SK-N-SH (cell line): ENCODE results near the gene LACTBL1. TPM values are rescaled to one million over a fixed set of nuclear protein-coding genes. Genes with fewer than 3 reads are reported as not detected.
A peak's percentile ranks its signal among the peaks of the same experiment; 100 is the strongest.

Experiments used
- CTCF ChIA-PET: fragments of 300-600, 350-600 bp; formaldehyde crosslinking; extraction: SDS; loops from one replicate; lab custom pipeline; 2021; lab: Yijun Ruan, JAX
- POLR2A ChIA-PET: fragments of 350-600 bp; sonication (Branson Sonifier 250); formaldehyde crosslinking; extraction: SDS; loops from one replicate; lab custom pipeline; 2020; ENCODE audit warnings: antibody characterized with exemption, inconsistent platforms; lab: Yijun Ruan, JAX
- DNase-seq: peaks from one replicate; pipeline ENCODE4 v3.0.0; 2012
- H2AFZ ChIP-seq: fragments of 200-600 bp; sonication (generic); 2 replicates; pipeline ENCODE4 v1.8.1; 2016; ENCODE audit warnings: antibody characterized with exemption, mild to moderate bottlenecking, low read depth
- H3F3A ChIP-seq: fragments of 200-600 bp; sonication (generic); replicated peaks from 2 replicates; pipeline ENCODE3; 2016; ENCODE audit warnings: antibody characterized with exemption, mild to moderate bottlenecking; ENCODE audit not compliant: insufficient read depth
- H3K27ac ChIP-seq, 2 experiments: fragments of 200-500 bp in 1 of 2; fragments of 200-600 bp in 1 of 2; sonication (Bioruptor generic) in 1 of 2; sonication (generic), shearing (Covaris generic) in 1 of 2; 2 replicates each; pipeline versions ENCODE4 v1.5.1 to v1.6.1; 2014 to 2016; ENCODE audit warnings: low read depth in 2 of 2, inconsistent platforms in 1 of 2, low read length in 1 of 2, mild to moderate bottlenecking in 1 of 2, mixed read lengths in 1 of 2
- H3K27me3 ChIP-seq: fragments of 200-600 bp; sonication (generic), shearing (Covaris generic); 2 replicates; pipeline ENCODE4 v1.6.1; 2016; ENCODE audit warnings: mixed run types; ENCODE audit not compliant: insufficient read depth
- H3K36me3 ChIP-seq, 2 experiments: fragments of 200-500 bp in 1 of 2; fragments of 200-600 bp in 1 of 2; sonication (Bioruptor generic) in 1 of 2; sonication (generic) in 1 of 2; replicated peaks in 1 of 2; 2 replicates each; pipeline versions ENCODE3 to v1.5.1; 2014 to 2016; ENCODE audit warnings: low read length in 1 of 2, mild to moderate bottlenecking in 1 of 2; ENCODE audit not compliant: insufficient read depth in 2 of 2, control insufficient read depth in 1 of 2
- H3K4me1 ChIP-seq, 2 experiments: fragments of 200-500 bp in 1 of 2; fragments of 200-600 bp in 1 of 2; sonication (Bioruptor generic) in 1 of 2; sonication (generic), shearing (Covaris generic) in 1 of 2; 2 replicates each; pipeline versions ENCODE4 v1.5.1 to v1.6.1; 2014 to 2016; ENCODE audit warnings: low read depth in 1 of 2, low read length in 1 of 2, mixed run types in 1 of 2; ENCODE audit not compliant: insufficient read depth in 2 of 2, control insufficient read depth in 1 of 2
- H3K4me2 ChIP-seq: fragments of 200-600 bp; sonication (generic), shearing (Covaris generic); 2 replicates; pipeline ENCODE4 v1.6.1; 2017; ENCODE audit warnings: mixed run types
- H3K4me3 ChIP-seq, 2 experiments: fragments of 200-500 bp in 1 of 2; fragments of 200-600 bp in 1 of 2; sonication (Bioruptor generic) in 1 of 2; sonication (generic), shearing (Covaris generic) in 1 of 2; 2 replicates each; pipeline versions ENCODE4 v1.5.1 to v1.8.1; 2014 to 2016; ENCODE audit warnings: low read depth in 2 of 2, inconsistent platforms in 1 of 2, low read length in 1 of 2, mild to moderate bottlenecking in 1 of 2, mixed read lengths in 1 of 2, moderate library complexity in 1 of 2
- H3K79me2 ChIP-seq: fragments of 200-600 bp; sonication (generic); 2 replicates; pipeline ENCODE4 v1.8.1; 2017; ENCODE audit warnings: mild to moderate bottlenecking; ENCODE audit not compliant: insufficient read depth
- H3K9ac ChIP-seq: fragments of 200-600 bp; sonication (generic); 2 replicates; pipeline ENCODE4 v1.6.1; 2017; ENCODE audit warnings: mixed run types
- H3K9me2 ChIP-seq: fragments of 200-600 bp; sonication (generic); 2 replicates; pipeline ENCODE4 v1.6.1; 2017; ENCODE audit warnings: mixed run types
- H3K9me3 ChIP-seq: fragments of 200-600 bp; sonication (generic); 2 replicates; pipeline ENCODE4 v1.6.1; 2017; ENCODE audit warnings: mixed run types, mild to moderate bottlenecking, moderate library complexity
- H4K20me1 ChIP-seq: fragments of 200-600 bp; sonication (generic); 2 replicates; pipeline ENCODE4 v1.6.1; 2017; ENCODE audit warnings: mild to moderate bottlenecking, mixed run types; ENCODE audit not compliant: insufficient read depth
- CHD2 ChIP-seq: fragments of 150-350 bp; IDR thresholded peaks from 2 replicates; pipeline ENCODE4 v1.6.1; 2018; ENCODE audit warnings: low read length; ENCODE audit not compliant: partially characterized antibody
- FOSL2 ChIP-seq: IDR thresholded peaks from 2 replicates; pipeline ENCODE4 v1.4.0; 2012; ENCODE audit warnings: low read depth, mild to moderate bottlenecking, moderate library complexity, borderline replicate concordance
- GATA2 ChIP-seq: sonication (generic); formaldehyde crosslinking; IDR thresholded peaks from 2 replicates; pipeline ENCODE4 v1.5.0; 2020; ENCODE audit warnings: mild to moderate bottlenecking, missing genetic modification reagents
- MEF2A ChIP-seq: IDR thresholded peaks from 2 replicates; pipeline ENCODE4 v1.4.0; 2012; ENCODE audit warnings: low read depth, borderline replicate concordance
- MXI1 ChIP-seq: IDR thresholded peaks from 2 replicates; pipeline ENCODE4 v1.6.1; 2012; ENCODE audit warnings: mild to moderate bottlenecking, low read depth, low read length, improper control_type of control experiment
- NFIC ChIP-seq: IDR thresholded peaks from 2 replicates; pipeline ENCODE4 v1.4.0; 2012; ENCODE audit warnings: borderline replicate concordance
- PBX3 ChIP-seq: IDR thresholded peaks from 2 replicates; pipeline ENCODE4; 2012
- POLR2AphosphoS5 ChIP-seq: IDR thresholded peaks from 2 replicates; pipeline ENCODE4 v1.6.1; 2012; ENCODE audit warnings: low read depth, low read length
- RAD21 ChIP-seq: IDR thresholded peaks from 2 replicates; pipeline ENCODE4 v1.6.1; 2012; ENCODE audit warnings: mild to moderate bottlenecking, low read length
- RCOR1 ChIP-seq: fragments of 150-350 bp; IDR thresholded peaks from 2 replicates; pipeline ENCODE4 v1.6.1; 2017; ENCODE audit warnings: antibody characterized with exemption, low read length
- RXRA ChIP-seq: IDR thresholded peaks from 2 replicates; pipeline ENCODE4 v1.4.0; 2012; ENCODE audit warnings: low read depth, mild to moderate bottlenecking, borderline replicate concordance
- SIN3A ChIP-seq: IDR thresholded peaks from 2 replicates; pipeline ENCODE4 v1.6.1; 2012; ENCODE audit warnings: low read depth, mild to moderate bottlenecking, low read length, moderate library complexity, borderline replicate concordance
- SMC3 ChIP-seq: IDR thresholded peaks from 2 replicates; pipeline ENCODE4 v1.6.1; 2012; ENCODE audit warnings: low read depth, low read length, improper control_type of control experiment
- TAF1 ChIP-seq: IDR thresholded peaks from 2 replicates; pipeline ENCODE4 v1.6.1; 2012; ENCODE audit warnings: low read depth, mild to moderate bottlenecking, low read length, moderate library complexity, borderline replicate concordance
- YY1 ChIP-seq: IDR thresholded peaks from 2 replicates; pipeline ENCODE4 v1.4.0; 2012; ENCODE audit warnings: low read depth, mild to moderate bottlenecking
- WGBS: methylation state at CpG from one replicate; pipeline ENCODE4 v1.1.6; 2017; ENCODE audit warnings: low lambda C conversion rate; 5-methylcytosine and 5-hydroxymethylcytosine counted together
- polyA plus RNA-seq, 3 experiments: library from polyadenylated mRNA; depleted of rRNA; stranded (reverse); fragments of >200 nt; gene quantifications; 2 replicates each; pipeline ENCODE4 v1.2.3, GENCODE V29; 2012
- TF ChIP-seq, protein P1 (sequence below): IDR thresholded peaks from 2 replicates; pipeline ENCODE4 v1.6.1; 2012; ENCODE audit warnings: mild to moderate bottlenecking, low read depth, low read length, moderate library complexity
- TF ChIP-seq, protein P2 (sequence below): IDR thresholded peaks from 2 replicates; pipeline ENCODE4 v1.4.0; 2012; ENCODE audit warnings: low read depth
- TF ChIP-seq, protein P3 (sequence below): IDR thresholded peaks from 2 replicates; pipeline ENCODE4 v1.4.0; 2012; ENCODE audit warnings: low read depth, borderline replicate concordance

LACTBL1 gene
- polyA plus RNA-seq, 1 of the 3 experiments (the other 2 are of a cell fraction): not detected

- peaks cover 40% of the 10 kb centered on the region for H4K20me1 ChIP-seq
- H3K27me3 ChIP-seq: no peaks in the 10 kb centered on the region
- WGBS: 11% methylated on average over 7 of the region's 7 CpGs
- peaks cover 2% of the 10 kb centered on the region for H3F3A ChIP-seq
- H3K4me3 ChIP-seq: peak overlapping the region; percentile 75 to 98
- H2AFZ ChIP-seq: 0 out of 2 replicates have a peak overlapping the region, but pooled peaks have one; percentile 59
- peak overlapping the region; percentile 95; the same call in 1 of the 2 replicates for H3K9ac ChIP-seq
- H3K4me1 ChIP-seq: no peaks in the 10 kb centered on the region
- peak; percentile 56 for DNase-seq
- H3K9me3 ChIP-seq: no peaks in the 10 kb centered on the region
- POLR2A ChIA-PET: no interaction called here
- TF ChIP-seq MXI1: peak; percentile 55; the same call in 1 of the 2 replicates
- TF ChIP-seq MEF2A: no peak
- CTCF ChIA-PET: interaction anchor here (1.4 to 2.8 kb wide), 4 partner anchors 44 to 197 kb away, joined by 3 to 16 read pairs (median 6); partner anchors contain the start of gene HTR1D
- peak overlapping the region; percentile 68 to 83 for H3K27ac ChIP-seq
- H3K4me2 ChIP-seq: peak overlapping the region; percentile 81
- H3K36me3 ChIP-seq: peaks cover 0 to 11% of the 10 kb centered on the region in 2 experiments
- H3K9me2 ChIP-seq: no peaks in the 10 kb centered on the region
- H3K79me2 ChIP-seq: peaks cover 65% of the 10 kb centered on the region
These were observed 48.2 kb upstream of the LACTBL1 start for GRCh38 chr1:23020706-23021405.

DNA sequence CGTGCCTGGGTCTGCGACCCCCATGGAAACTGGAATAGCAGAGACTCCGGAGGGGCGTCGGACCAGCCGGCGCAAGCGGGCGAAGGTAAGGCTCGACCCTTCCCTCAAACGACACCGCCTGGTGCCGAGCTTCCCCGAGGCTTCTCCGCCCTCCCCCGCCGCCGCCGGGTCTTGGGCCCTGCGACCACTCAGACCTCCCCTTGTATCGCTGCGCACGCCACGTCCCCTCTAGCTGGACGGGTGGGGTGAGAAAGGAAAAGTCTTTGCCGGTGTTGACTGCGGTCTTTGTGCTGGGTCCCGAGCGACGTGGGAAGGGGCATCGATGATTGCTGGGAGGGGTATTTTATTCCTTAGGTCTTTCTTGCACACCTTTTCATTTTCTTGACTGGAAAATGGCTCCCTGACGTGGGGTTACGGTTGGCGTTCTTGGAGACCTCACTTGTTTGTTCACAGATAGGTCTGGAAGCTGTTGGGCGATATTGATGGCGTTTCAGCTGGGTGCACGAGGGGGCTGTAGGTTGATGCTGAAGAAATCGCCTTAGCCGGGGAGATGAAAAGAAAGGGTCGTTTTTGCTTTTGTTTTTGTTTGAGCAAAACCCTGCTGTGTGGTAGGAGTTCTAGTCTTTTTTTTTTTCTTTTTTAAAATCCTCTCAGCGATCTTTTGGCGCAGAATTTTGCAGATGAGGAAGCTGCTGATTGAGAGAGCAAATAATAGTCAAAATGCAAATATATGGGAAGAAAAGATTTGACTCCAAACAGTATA lies 47.4 kb upstream of the LACTBL1 start:
- ChIA-PET CTCF (interaction anchor here (1.4 to 2.8 kb wide), 4 partner anchors 43 to 197 kb away, joined by 3 to 16 read pairs (median 6); partner anchors contain the start of gene HTR1D), POLR2A (interaction anchor here (0.7 to 1.4 kb wide), 3 partner anchors 10 to 164 kb away, joined by 3 read pairs; no protein-coding TSS in a partner anchor)
- no peaks in the 10 kb centered on the region for H3K9me3 ChIP-seq
- H3K4me3 ChIP-seq: peak overlapping the region; percentile 75 to 98
- H3K4me1 ChIP-seq: no peaks in the 10 kb centered on the region
- no peaks in the 10 kb centered on the region for H3K27me3 ChIP-seq
- peaks cover 57% of the 10 kb centered on the region for H3K79me2 ChIP-seq
- peak; percentile 73 for DNase-seq
- H2AFZ ChIP-seq: peak overlapping the region; percentile 59; the same call in 1 of the 2 replicates
- peaks cover 0 to 11% of the 10 kb centered on the region in 2 experiments for H3K36me3 ChIP-seq
- H4K20me1 ChIP-seq: peaks cover 34% of the 10 kb centered on the region
- peak overlapping the region; percentile 95 for H3K9ac ChIP-seq
- H3K4me2 ChIP-seq: peak overlapping the region; percentile 81
- no peaks in the 10 kb centered on the region for H3K9me2 ChIP-seq
- H3K27ac ChIP-seq: peak overlapping the region; percentile 68 to 83
- H3F3A ChIP-seq: peaks cover 2% of the 10 kb centered on the region
- WGBS: 1% methylated on average over 20 of the region's 42 CpGs
- no peak for TF ChIP-seq NFIC
- TF ChIP-seq TAF1: no peak
- TF ChIP-seq SIN3A: no peak
- TF ChIP-seq POLR2AphosphoS5: no peak
- TF ChIP-seq FOSL2: no peak
- TF ChIP-seq YY1: peak; percentile 40; the same call in 1 of the 2 replicates
- no peak for TF ChIP-seq SMC3
- TF ChIP-seq RXRA: no peak
- TF ChIP-seq CHD2: no peak
- TF ChIP-seq RAD21: no peak
- TF ChIP-seq PBX3: no peak
- TF ChIP-seq, protein P1, sequence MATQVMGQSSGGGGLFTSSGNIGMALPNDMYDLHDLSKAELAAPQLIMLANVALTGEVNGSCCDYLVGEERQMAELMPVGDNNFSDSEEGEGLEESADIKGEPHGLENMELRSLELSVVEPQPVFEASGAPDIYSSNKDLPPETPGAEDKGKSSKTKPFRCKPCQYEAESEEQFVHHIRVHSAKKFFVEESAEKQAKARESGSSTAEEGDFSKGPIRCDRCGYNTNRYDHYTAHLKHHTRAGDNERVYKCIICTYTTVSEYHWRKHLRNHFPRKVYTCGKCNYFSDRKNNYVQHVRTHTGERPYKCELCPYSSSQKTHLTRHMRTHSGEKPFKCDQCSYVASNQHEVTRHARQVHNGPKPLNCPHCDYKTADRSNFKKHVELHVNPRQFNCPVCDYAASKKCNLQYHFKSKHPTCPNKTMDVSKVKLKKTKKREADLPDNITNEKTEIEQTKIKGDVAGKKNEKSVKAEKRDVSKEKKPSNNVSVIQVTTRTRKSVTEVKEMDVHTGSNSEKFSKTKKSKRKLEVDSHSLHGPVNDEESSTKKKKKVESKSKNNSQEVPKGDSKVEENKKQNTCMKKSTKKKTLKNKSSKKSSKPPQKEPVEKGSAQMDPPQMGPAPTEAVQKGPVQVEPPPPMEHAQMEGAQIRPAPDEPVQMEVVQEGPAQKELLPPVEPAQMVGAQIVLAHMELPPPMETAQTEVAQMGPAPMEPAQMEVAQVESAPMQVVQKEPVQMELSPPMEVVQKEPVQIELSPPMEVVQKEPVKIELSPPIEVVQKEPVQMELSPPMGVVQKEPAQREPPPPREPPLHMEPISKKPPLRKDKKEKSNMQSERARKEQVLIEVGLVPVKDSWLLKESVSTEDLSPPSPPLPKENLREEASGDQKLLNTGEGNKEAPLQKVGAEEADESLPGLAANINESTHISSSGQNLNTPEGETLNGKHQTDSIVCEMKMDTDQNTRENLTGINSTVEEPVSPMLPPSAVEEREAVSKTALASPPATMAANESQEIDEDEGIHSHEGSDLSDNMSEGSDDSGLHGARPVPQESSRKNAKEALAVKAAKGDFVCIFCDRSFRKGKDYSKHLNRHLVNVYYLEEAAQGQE: no peak
- TF ChIP-seq RCOR1: no peak
- TF ChIP-seq, protein P2, sequence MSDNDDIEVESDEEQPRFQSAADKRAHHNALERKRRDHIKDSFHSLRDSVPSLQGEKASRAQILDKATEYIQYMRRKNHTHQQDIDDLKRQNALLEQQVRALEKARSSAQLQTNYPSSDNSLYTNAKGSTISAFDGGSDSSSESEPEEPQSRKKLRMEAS: peak; percentile 51
- TF ChIP-seq GATA2 (CRISPR knock-in tag): no peak
- TF ChIP-seq, protein P3, sequence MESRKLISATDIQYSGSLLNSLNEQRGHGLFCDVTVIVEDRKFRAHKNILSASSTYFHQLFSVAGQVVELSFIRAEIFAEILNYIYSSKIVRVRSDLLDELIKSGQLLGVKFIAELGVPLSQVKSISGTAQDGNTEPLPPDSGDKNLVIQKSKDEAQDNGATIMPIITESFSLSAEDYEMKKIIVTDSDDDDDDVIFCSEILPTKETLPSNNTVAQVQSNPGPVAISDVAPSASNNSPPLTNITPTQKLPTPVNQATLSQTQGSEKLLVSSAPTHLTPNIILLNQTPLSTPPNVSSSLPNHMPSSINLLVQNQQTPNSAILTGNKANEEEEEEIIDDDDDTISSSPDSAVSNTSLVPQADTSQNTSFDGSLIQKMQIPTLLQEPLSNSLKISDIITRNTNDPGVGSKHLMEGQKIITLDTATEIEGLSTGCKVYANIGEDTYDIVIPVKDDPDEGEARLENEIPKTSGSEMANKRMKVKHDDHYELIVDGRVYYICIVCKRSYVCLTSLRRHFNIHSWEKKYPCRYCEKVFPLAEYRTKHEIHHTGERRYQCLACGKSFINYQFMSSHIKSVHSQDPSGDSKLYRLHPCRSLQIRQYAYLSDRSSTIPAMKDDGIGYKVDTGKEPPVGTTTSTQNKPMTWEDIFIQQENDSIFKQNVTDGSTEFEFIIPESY: no peak
